Cerebellar nuclear complex (tissue), 1 donor: ENCODE results near the gene CCSAP.
"Not testable (repeated sequence)": the region's sequence is repeated elsewhere in the genome, so short reads cannot be mapped to it uniquely, and the experiment has no call there.

Experiments used
- DNase-seq, 2 experiments: peaks; one replicate each; lab custom pipeline; 2025; lab: John Stamatoyannopoulos, UW

Gene CCSAP

DNA sequence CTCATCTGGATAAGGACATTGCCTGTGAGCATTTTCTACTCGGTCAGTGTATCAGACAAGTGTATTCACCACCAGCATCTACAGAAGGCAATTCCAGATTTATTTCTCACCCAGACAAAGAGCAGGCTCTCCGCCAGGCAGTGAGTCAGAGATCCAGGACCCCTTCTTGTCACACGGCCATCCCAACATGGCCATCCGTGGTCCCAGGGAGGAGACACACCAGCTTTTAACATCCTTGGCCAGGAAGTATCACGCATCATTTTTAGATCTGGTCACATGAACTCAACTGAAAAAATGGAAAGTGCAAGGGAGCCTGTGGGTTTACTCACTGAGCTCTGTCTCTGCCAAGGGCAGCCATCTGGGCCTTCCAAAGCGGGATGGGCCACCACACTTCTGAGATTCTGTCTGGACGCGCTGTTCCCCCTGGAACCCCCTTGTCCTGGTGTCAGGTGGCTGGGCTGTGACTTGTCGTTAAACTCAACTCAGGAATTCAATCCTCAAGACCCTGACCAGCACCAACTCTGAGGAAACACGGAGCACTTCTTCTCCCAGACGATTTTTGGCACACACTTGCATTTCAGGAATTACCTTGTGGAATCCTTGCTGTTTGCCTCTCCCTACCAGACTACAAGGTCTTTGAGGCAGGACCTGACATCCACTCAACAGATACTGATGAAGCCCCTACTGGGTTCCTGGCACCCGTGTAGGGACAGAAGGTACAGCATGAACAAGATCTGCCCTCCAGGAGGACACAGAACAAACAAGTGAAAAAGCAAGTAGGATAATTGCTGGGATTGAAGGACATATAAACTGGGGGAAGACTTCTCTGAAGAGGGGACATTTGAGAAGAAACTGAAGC, 21.6 kb upstream of the CCSAP start:
- peak in 1 of 2 experiments; percentile 67 for DNase-seq

DNA sequence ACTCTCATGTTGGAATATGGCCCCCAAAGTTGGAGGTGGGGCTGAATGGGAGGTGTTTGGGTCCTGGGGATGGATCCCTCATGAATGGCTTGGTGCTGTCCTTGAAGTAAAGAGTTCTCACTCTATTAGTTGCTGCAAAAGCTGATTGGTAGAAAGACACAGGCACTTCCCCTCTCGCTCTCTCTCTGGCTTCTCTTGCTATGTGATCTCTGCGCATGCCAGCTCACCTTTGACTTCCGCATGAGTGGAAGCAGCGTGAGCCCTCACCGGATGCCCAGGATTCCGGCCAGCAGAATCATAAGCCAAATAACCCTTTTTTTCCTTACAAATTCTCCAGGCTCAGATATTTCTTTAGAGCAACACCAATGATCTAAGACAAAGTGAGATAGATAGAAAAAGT, 20.9 kb upstream of the CCSAP start:
- DNase-seq, result peak; percentile 59 to 74

DNA sequence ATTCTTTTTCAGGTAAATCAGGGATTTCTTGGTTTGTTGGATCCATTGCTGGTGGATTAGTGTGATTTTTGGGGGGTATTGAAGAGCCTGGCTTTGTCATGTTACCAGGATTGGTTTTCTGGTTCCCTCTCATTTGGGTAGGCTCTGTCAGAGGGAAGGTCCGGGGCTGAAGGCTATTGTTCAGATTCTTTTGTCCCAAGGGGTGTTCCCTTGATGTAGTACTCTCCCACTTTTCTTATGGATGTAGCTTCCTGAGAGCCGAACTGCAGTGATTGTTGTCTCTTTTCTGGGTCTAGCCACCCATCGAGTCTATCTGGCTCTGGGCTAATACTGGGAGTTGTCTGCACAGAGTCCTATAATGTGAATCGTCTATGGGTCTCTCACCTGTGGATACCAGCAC, 17.6 kb upstream of the CCSAP start:
- no peak for DNase-seq

DNA sequence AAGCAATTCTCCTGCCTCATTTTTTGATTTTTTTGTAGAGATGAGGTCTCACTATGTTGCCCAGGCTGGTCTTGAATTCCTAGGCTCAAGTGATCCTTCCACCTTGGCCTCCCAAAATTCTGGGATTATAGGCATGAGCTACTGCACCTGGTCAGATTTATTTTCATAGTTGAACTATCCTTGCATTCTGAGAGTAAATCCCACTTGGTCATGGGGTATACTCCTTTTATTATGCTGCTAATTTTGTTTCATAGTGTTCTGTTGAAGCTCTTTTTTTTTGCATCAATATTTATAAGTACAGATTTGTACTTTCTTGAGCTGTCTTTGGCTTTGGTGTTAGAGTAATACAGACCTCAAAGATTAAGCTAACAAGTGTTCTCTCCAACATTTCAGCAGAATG, 12.8 kb upstream of the CCSAP start:
- no peak for DNase-seq

DNA sequence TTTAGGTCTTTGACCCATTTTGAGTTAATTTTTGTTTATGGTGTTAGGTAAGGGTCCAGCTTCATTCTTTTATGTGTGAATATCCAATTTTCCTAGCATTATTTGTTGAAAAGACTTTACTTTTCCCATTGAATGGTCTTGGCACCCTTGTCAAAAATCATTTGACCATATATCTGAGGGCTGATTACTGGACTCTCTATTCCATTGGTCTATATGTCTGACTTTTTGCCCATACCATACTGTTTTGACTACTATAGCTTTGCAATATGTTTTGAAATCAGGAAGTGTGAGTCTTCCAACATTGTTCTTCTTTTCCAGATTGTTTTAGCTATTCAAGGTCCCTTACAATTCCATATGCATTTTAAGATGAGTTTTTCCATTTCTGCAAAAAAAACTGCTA, 11.4 kb upstream of the CCSAP start:
- no peak for DNase-seq

DNA sequence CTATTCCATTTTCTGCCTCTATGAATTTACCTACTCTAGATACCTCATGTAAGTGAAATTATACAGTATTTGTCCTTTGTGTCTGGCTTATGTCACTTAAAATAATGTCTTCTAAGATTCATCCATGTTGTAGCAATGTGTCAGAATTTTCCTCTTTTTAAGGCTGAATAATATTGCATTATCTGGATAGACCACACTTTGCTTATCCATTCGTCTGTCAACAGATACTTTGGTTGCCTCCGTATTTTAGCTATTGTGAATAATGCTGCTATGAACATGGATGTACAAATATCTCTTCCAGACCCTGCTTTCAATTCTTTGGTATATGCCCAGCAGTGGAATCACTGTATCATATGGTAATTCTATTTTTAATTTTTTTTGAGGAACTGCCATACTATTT, 10.1 kb upstream of the CCSAP start:
- DNase-seq, result no peak

DNA sequence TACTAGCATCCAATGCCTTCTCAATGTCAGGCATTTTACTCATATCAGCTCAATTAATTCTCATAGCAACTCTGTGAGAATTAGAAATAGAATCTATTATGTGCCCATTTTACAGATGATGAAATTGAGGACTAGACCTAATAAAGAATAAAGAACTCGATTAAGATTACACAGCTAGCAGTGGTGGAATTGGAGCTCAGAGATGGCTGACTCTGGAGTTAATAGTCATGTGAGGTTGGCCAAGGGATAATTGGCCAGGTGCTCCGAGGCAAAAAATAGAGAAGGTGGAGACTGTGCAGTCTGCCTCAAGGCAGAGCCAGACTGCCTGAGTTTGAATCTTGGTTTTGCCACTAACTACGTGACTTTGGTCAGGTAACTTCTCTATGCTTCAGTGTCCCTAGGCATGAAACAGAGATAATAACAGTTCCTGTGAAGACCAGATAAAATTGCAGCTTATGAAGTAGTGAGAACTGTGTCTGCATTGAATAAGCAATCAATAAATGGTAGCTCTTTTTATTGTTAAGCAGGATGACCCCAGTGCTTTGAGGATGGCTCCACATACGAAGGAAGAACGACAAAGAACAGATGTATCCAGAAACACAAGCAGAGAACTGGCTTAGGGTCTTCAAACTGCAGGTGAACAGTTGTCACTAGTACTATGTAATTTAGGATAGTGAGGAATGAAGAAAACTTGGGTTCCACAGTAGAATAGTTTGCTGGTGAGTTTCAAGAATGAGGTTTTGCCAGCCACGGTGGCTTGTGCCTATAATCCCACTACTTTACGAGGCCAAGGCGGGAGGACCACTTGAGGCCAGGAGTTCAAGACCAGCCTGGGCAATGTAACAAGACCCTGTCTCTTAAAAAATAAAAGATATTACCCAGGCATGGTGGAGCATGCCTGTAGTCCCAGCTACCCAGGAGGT, 6.9 kb upstream of the CCSAP start:
- DNase-seq, result no peak

DNA sequence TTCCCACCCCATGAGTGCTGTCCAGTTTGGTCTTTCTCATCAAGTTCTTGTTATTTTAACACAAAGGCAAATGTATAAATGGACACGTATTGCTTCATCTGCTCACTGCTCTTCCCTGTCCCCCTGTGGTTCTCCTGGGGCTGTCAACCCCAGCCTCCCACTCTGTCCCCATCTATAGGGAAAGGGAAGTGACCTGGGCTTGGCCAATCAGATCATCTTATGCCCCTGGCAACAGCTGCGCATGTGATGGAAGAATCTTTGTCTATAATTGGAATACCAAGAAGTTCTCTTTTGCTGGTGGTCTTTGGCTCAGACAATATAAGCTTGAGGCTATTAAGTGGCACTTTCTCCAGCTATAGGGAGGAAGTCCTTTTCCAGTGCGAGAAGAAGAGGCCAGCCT, 4.7 kb upstream of the CCSAP start:
- DNase-seq, result no peak

DNA sequence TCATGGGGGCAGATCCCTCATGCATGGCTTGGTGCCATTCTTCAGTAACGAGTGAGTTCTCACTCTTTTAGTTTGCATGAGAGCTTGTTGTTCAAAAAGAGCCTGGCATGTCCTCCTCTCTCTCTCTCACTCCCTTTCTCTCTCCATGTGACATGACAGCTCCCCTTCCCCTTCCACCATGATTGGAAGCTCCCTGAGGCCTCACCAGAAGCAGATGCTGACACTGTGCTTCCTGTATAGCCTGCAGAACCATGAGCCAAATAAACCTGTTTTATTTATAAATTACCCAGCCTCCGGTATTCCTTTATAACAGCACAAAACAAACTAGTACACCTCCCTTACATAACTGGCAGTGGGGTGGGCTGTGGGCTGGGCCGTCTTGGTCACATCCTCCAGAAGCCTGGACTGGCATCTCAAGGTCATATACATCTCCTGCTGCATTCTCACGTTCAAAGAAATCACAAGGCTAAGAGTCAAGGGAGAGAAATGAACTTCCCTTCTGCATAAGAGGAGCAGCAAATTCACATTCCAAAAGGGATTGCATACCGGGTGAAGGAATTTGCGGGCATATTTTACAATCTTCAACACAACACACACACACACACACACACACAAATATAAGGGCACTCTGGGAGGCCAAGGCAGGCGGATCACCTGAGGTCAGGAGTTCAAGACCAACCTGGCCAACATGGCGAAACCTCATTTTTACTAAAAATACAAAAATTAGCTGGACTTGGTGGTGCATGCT, 2.3 kb upstream of the CCSAP start:
- no peak for DNase-seq

DNA sequence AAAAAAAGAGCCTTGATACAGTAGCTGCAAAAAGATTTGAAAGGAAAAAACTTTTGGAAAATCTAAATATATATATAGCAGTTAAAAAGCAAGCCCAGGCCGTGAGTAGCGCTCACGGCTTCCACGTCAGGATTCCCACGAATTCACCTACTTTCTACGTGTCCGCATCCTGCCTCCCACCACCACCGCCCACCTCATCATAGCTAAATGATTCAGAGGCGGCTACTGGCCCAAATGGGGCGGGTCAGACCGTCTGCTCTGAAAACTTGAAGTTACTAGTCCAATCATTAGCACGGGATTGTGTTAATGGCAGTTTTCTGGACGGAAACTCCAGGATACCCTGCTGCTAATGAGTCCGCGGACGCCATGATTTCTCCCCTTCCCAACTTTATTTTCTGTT, 1.3 kb upstream of the CCSAP start:
- DNase-seq, result no peak

DNA sequence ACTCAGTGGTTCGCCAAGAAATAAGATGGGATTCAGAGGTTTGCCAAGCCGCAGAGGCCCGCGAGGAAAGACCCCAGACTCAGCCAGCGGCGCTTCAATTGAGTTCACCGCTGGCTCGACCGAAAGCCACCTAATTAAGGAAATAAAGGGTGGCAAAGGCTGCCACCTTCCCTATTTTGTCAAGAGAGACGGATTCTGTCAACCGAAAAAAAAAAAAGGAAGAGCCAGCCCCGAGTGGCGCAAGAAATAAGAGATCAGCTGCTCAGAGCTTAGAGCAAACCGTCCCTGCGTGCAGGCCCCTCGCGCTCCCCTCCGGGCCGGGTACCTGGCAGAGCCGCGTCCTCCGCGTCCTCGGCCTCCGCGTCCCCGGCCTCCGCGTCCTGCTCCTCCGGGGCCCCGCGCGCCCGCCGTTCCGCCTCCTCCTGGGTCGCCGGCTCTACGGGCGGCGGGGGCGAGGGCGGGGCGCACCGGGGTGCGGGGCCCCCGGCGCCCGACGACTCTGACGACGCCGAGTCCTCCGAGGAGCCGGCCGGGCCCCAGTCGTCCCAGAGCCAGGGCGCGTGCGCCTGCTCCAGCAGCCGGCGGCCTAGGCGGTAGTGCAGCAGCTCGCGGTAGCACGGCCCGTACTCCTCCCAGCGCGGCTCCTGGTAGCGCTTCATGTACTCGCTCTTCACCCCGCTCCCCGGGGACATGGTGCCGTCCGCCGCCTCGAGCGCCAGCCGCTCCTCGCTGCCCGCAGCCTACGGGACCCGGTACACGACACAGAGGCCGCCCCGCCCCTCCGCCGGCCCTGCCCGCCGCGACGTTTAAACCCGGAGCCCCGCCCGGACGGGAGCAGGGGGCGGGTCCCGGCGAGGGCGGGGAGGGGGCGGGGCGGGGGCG, 832 bp downstream of the CCSAP start:
- peak in 1 of 2 experiments; percentile 24 for DNase-seq

DNA sequence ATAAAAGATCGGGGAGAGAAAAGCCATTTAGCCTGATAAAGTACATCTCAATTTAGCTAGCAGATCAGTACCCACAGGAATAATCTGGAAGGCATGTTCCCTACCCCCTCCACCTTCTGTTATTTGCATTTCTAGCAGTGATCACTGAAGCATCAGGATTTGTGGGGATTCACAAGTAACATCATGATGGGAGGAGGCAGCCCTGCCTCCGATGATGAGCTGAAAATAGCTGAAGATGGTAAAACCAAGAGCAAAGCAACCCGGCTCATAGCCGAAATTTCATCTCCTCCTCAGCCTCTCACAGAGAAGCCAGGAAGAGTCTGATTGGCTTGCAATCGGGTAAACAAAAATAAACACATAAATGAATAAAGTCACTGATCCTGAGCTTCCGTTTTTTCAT, 2.4 kb downstream of the CCSAP start:
- DNase-seq, result peak in 1 of 2 experiments; percentile 36

DNA sequence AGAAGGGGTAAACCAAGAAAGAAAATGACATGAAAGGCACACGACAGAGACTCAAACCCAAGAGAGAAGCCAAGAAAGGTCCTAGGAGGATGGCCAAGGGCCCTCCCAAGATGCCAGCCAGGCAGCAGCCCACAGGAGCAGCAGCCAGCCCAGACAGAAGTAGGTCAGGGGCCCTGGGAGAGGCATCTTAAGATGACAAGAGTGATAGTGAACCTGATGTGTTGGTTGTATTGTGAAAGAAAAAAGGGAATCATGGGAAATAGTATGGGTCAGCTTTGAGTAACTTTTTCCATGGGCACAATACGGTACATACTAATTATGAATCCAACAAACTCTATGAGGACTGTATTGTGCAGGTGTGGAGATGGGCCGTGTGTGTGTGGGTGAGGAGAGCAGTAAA, 3.3 kb downstream of the CCSAP start:
- DNase-seq, result no peak

DNA sequence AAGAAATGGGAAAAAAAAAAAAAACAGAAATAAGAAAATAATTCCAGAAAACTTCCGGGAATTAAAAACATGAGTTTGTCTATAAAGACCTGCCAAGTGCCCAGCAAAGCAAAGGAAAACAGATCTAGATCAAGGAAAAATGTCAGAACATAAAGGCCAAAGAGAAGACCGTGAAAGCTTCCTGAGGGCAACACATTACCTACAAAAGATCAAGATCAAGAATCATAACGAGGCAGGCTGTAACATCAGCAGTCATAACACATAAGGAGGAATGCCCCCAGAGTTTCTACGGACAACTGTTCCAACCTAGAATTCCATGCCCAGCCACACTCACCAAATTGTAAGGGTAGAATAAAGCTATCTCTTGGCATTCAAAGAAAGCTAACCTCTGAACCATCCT, 3.8 kb downstream of the CCSAP start:
- DNase-seq, result no peak

DNA sequence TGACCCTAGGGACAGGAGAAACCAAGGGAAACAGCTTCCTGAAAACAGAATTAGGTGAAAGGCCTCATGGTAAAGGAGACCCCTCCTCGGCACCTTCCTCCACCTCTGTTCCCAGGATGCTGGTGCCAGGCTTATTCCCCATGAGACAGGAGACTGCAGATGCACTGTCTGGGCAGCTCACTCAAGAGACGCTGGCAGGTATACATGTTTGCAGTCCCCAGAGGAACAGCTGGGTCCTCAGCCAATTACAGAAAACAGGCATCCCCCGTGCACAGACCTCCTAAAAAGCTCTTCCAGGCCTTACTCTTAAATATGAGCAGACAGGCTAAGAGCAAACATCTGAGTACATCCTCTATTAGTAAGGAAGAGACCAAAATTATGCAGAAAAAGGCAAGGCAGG, 6.5 kb downstream of the CCSAP start:
- DNase-seq, result no peak

DNA sequence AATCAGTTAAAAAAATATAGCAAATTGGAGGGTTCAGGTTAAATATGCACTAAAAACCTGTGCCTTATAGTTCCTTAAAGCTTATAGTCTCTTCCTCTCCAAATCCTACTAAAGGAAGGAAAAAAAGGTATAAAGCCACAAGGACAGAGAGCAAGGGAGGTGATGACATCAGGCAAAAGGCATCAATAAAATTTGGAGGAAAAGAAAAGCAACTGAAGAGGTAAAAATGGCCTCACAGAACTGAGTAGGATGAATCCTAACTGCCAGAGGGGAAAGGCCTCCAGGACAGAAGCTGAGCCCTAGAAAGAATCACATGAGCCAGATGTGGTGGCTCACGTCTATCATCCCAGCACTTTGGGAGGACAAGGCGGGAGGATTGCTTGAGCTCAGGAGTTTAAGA, 8.1 kb downstream of the CCSAP start:
- no peak for DNase-seq

DNA sequence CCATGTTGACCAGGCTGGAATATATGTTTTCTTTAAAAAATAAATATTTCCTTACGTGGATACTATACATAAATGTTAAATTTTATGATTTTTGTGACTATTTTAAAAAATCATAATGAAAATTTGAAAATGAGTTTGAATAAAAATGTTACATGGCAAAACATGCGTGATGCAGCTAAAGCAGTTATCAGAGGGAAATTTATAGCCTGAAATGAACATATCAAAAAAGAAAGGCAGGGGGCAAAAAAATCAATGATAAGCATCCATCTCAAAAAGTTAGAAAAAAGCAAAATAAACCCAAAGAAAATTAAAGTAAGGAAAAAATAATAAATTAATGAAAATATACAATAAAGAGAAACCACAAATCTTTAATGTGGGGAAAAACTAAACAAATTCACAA, 8.6 kb downstream of the CCSAP start:
- no peak for DNase-seq

DNA sequence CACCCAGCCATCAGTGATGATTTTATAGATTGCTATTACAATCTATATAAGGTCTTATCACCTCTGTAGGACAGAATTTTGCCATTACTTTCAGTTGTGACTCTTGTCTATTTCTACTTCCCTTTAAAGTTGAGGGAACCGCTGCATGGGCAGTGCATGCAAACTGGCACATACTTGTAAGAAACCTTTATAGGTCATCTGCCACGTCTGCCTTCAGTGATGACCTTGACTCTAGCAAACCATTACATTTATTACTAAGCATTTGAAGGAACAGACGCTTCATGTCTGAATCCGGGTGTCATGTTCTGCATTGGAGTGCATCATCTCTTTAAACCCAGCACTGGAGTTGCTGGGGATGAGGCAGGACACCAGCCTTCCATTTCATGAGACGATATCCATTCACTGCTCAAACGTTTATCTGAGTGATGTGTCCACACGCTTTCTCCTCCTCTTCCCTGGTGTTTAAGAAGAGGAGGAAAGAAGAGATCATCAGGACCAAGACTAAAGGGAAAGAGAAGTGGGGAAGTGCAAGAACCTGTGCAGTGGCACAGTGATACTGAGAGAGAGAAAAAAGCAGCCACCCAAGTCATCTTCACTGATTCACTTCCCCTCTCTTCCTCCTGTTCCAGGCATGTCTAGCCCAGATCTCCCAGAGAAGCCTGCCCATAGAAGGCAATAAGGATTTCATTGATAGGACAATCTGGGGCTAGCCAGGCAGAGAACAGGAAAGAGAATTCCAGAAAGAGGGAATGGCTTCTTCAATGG, 14.1 kb downstream of the CCSAP start:
- DNase-seq, result no peak

DNA sequence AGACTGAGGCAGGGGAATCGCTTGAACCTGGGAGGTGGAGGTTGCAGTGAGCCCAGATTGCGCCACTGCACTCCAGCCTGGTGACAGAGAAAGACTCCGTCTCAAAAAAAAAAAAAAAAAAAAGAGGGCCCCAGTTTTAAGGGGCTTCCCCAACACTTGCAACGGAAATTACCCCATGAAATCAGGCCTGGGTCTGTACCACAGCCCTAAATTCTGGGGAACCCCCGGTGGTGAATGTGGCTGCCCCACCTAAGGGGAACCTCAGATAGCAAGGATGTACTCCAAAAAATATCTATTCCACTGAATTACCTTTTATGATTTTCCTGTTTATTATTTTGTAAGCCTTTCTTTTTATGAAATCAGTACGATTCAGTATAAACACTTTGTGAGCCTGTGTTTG, 15.1 kb downstream of the CCSAP start:
- not testable (repeated sequence) for DNase-seq

DNA sequence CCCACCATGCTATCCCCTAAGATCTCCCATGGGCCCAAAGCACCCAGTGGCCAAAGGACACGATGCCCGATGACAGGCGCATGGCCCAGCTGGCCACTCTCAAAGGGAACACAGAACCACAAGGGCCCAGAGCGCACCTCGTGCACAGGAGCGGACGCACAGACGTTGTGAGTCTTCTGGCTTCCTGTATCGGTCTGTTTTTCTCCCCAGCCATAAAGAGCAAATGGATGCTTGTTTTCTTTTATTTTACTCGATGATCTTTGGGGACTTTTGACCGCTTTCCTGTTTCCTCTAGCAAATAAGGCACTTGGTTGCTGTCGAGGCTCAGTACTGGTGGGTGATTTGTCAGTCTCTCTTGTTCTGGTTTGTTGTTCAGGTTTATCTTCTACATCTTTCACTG, 16.2 kb downstream of the CCSAP start:
- DNase-seq, result no peak
